WTC11 (cell line): ENCODE data around the gene ACBD5. TPM values are rescaled to one million over a fixed set of nuclear protein-coding genes. Genes with fewer than 3 reads are reported as not detected.

Source experiments
- ATAC-seq: fragments of 200-7000 bp; cut with Tn5 transposase; 2 replicates; pipeline ENCODE4 v1.10.0; 2021; ENCODE audit warnings: mild to moderate bottlenecking, moderate library complexity
- CTCF ChIA-PET: fragments of 300-600 bp; sonication (Branson Sonifier 250); formaldehyde crosslinking; loops from one replicate; lab custom pipeline; 2021; ENCODE audit warnings: antibody characterized with exemption; lab: Charles Lee
- POLR2A ChIA-PET: fragments of 350-600 bp; sonication (Branson Sonifier 250); formaldehyde crosslinking; loops from one replicate; lab custom pipeline; 2021; ENCODE audit warnings: antibody characterized with exemption; lab: Charles Lee
- DNase-seq: peaks from one replicate; pipeline ENCODE4 v3.0.0; 2021; ENCODE audit warnings: low spot score
- H3K27ac Mint-ChIP-seq: 2 replicates; pipeline ENCODE4 v1.8.0; 2021; ENCODE audit warnings: mixed read lengths
- H3K27me3 Mint-ChIP-seq: 2 replicates; pipeline ENCODE4 v1.8.0; 2021; ENCODE audit warnings: low read depth, mild to moderate bottlenecking, moderate library complexity, mixed read lengths
- H3K36me3 Mint-ChIP-seq: 2 replicates; pipeline ENCODE4 v1.8.0; 2021; ENCODE audit warnings: mixed read lengths
- H3K4me1 Mint-ChIP-seq: 2 replicates; pipeline ENCODE4 v1.8.0; 2022; ENCODE audit warnings: mixed read lengths
- H3K4me3 Mint-ChIP-seq: 2 replicates; pipeline ENCODE4 v1.8.0; 2021; ENCODE audit warnings: mild to moderate bottlenecking, moderate library complexity, mixed read lengths
- H3K9me3 Mint-ChIP-seq: 2 replicates; pipeline ENCODE4 v1.8.0; 2021; ENCODE audit warnings: mixed read lengths
- FOXK1 ChIP-seq: sonication (generic); formaldehyde crosslinking; IDR thresholded peaks from 2 replicates; pipeline ENCODE4 v1.8.0; 2022; ENCODE audit warnings: mild to moderate bottlenecking, moderate library complexity, missing genetic modification reagents
- FOXP1 ChIP-seq: sonication (generic); formaldehyde crosslinking; IDR thresholded peaks from 2 replicates; pipeline ENCODE4 v1.8.0; 2022; ENCODE audit warnings: missing genetic modification reagents, mild to moderate bottlenecking, moderate library complexity, borderline replicate concordance
- FOXP4 ChIP-seq: sonication (generic); formaldehyde crosslinking; IDR thresholded peaks from 2 replicates; pipeline ENCODE4 v1.8.0; 2022; ENCODE audit warnings: mild to moderate bottlenecking, missing genetic modification reagents
- HMGXB4 ChIP-seq: sonication (generic); formaldehyde crosslinking; IDR thresholded peaks from 2 replicates; pipeline ENCODE4 v1.8.1; 2023; ENCODE audit warnings: mild to moderate bottlenecking, moderate library complexity, missing genetic modification reagents
- KAT7 ChIP-seq: sonication (generic); formaldehyde crosslinking; IDR thresholded peaks from 2 replicates; pipeline ENCODE4 v1.8.1; 2023; ENCODE audit warnings: missing genetic modification reagents, mild to moderate bottlenecking, borderline replicate concordance
- MAX ChIP-seq: sonication (generic); formaldehyde crosslinking; IDR thresholded peaks from 2 replicates; pipeline ENCODE4 v1.8.0; 2022; ENCODE audit warnings: mild to moderate bottlenecking, missing genetic modification reagents
- MXD4 ChIP-seq: fragments of 250-450 bp; sonication (Bioruptor Pico); IDR thresholded peaks from 2 replicates; pipeline ENCODE4 v1.8.0; 2021; ENCODE audit warnings: mild to moderate bottlenecking, moderate library complexity, borderline replicate concordance
- RORB ChIP-seq: fragments of 250-450 bp; sonication (Bioruptor Pico); IDR thresholded peaks from 2 replicates; pipeline ENCODE4 v1.9.0; 2021; ENCODE audit warnings: mild to moderate bottlenecking
- SMAD3 ChIP-seq: sonication (generic); formaldehyde crosslinking; IDR thresholded peaks from 2 replicates; pipeline ENCODE4 v1.8.0; 2022; ENCODE audit warnings: missing genetic modification reagents, mild to moderate bottlenecking, borderline replicate concordance
- USF2 ChIP-seq: sonication (generic); formaldehyde crosslinking; IDR thresholded peaks from 2 replicates; pipeline ENCODE4 v1.8.1; 2023; ENCODE audit warnings: mild to moderate bottlenecking, missing genetic modification reagents, moderate library complexity
- ZNF138 ChIP-seq: sonication (generic); formaldehyde crosslinking; conservative IDR thresholded peaks from 2 replicates; pipeline ENCODE4 v1.8.1; 2022; ENCODE audit warnings: mild to moderate bottlenecking, moderate library complexity, missing genetic modification reagents
- ZNF232 ChIP-seq: sonication (generic); formaldehyde crosslinking; IDR thresholded peaks from 2 replicates; pipeline ENCODE4 v1.8.0; 2022; ENCODE audit warnings: mild to moderate bottlenecking, missing genetic modification reagents
- ZNF317 ChIP-seq: sonication (generic); formaldehyde crosslinking; IDR thresholded peaks from 2 replicates; pipeline ENCODE4 v1.8.1; 2023; ENCODE audit warnings: low read depth, mild to moderate bottlenecking, moderate library complexity, missing genetic modification reagents, borderline replicate concordance
- ZNF423 ChIP-seq: fragments of 250-450 bp; sonication (Bioruptor Pico); IDR thresholded peaks from 2 replicates; pipeline ENCODE4 v2.1.2; 2022; ENCODE audit warnings: mild to moderate bottlenecking, moderate library complexity
- total RNA-seq: library from RNA; stranded (reverse); gene quantifications from 3 replicates; pipeline ENCODE4 v1.2.3, GENCODE V29; 2021

Gene ACBD5
- total RNA-seq, 1 experiment from 2014 or later: 18.1 TPM

- POLR2A ChIA-PET: interaction anchor here (0.5 kb wide), 1 partner anchor 1809 kb away, joined by 4 read pairs; no protein-coding TSS in a partner anchor
Observed at GRCh38 chr10:27258838-27259812, 18.5 kb upstream of the ACBD5 start.

GRCh38 chr10:27258492-27258837, 17.9 kb upstream of the ACBD5 start:
- POLR2A ChIA-PET: no interaction called here

More at GRCh38 chr10:27258838-27259812, 18.5 kb upstream of the ACBD5 start:
- CTCF ChIA-PET: interaction anchor here (0.6 to 0.8 kb wide), 2 partner anchors 35 to 186 kb away, joined by 3 read pairs; no protein-coding TSS in a partner anchor
- peaks cover 48% of the 10 kb centered on the region for H3K27me3 Mint-ChIP-seq
- DNase-seq (peak; percentile 54), ATAC-seq (peak; percentile 84)
- peaks cover 15% of the 10 kb centered on the region for H3K4me1 Mint-ChIP-seq
- TF ChIP-seq FOXP1 (peak; percentile 71; the same call in 1 of the 2 replicates), MXD4 (CRISPR knock-in tag) (no peak), HMGXB4 (CRISPR knock-in tag) (peak; percentile 37; the same call in 1 of the 2 replicates), ZNF232 (CRISPR knock-in tag) (0 out of 2 replicates have a peak, but pooled peaks have one; percentile 39), ZNF423 (CRISPR knock-in tag) (0 out of 2 replicates have a peak, but pooled peaks have one; percentile 26), FOXP4 (0 out of 2 replicates have a peak, but pooled peaks have one; percentile 38), SMAD3 (CRISPR knock-in tag) (no peak), MAX (CRISPR knock-in tag) (peak; percentile 45; the same call in 1 of the 2 replicates), FOXK1 (peak; percentile 52; the same call in 1 of the 2 replicates), ZNF138 (CRISPR knock-in tag) (no peak)
- H3K4me3 Mint-ChIP-seq: peak overlapping the region; percentile 96
- peaks cover 12% of the 10 kb centered on the region; the same call in 1 of the 2 replicates for H3K36me3 Mint-ChIP-seq
- H3K27ac Mint-ChIP-seq: no peak overlapping the region
- peaks cover 9% of the 10 kb centered on the region; the same call in 1 of the 2 replicates for H3K9me3 Mint-ChIP-seq

More at GRCh38 chr10:27258492-27258837, 17.9 kb upstream of the ACBD5 start:
- TF ChIP-seq ZNF317 (no peak), FOXP4 (no peak), HMGXB4 (CRISPR knock-in tag) (no peak), KAT7 (CRISPR knock-in tag) (no peak), USF2 (CRISPR knock-in tag) (no peak), RORB (CRISPR knock-in tag) (no peak)
- TF ChIP-seq, all 79 proteins: peak for 0
- CTCF ChIA-PET: no interaction called here
- Mint-ChIP-seq H3K36me3 (peaks cover 12% of the 10 kb centered on the region; the same call in 1 of the 2 replicates), H3K4me1 (peaks cover 15% of the 10 kb centered on the region), H3K9me3 (peaks cover 9% of the 10 kb centered on the region; the same call in 1 of the 2 replicates), H3K27me3 (peaks cover 48% of the 10 kb centered on the region), H3K27ac (no peak overlapping the region), H3K4me3 (peak overlapping the region; percentile 96)
- no peak for ATAC-seq
- DNase-seq: no peak
